Fibroblast of lung (primary cell): ENCODE results near the gene PMEPA1. TPM values are rescaled to one million over a fixed set of nuclear protein-coding genes. Genes with fewer than 3 reads are reported as not detected.

Source experiments
- DNase-seq, 2 donors: peaks; one replicate each; pipeline versions ENCODE4 v3.0.0 to v3.0.0-alpha.2; 2010; ENCODE audit warnings: low read depth in 2 of 2
- H2AFZ ChIP-seq: 2 replicates; pipeline ENCODE4 v1.5.1; 2012; ENCODE audit warnings: low read length, control low read depth, inconsistent platforms
- H3K27ac ChIP-seq: 2 replicates; pipeline ENCODE4 v1.5.1; 2011; ENCODE audit warnings: low read length, control low read depth; ENCODE audit not compliant: insufficient read depth
- H3K27me3 ChIP-seq: 2 replicates; pipeline ENCODE4 v1.5.1; 2011; ENCODE audit warnings: mild to moderate bottlenecking, low read length; ENCODE audit not compliant: control insufficient read depth, insufficient read depth
- H3K36me3 ChIP-seq: 2 replicates; pipeline ENCODE4 v1.5.1; 2011; ENCODE audit warnings: low read length; ENCODE audit not compliant: control insufficient read depth, insufficient read depth
- H3K4me1 ChIP-seq: 2 replicates; pipeline ENCODE4 v1.5.1; 2011; ENCODE audit warnings: low read length; ENCODE audit not compliant: control insufficient read depth, insufficient read depth; ENCODE audit errors: extremely low read depth
- H3K4me2 ChIP-seq: 2 replicates; pipeline ENCODE4 v1.5.1; 2011; ENCODE audit warnings: low read length, control low read depth; ENCODE audit not compliant: insufficient read depth; ENCODE audit errors: extremely low read depth
- H3K4me3 ChIP-seq, 4 experiments: fragments of 200-600 bp in 1 of 4; sonication (generic) in 1 of 4; replicated peaks in 1 of 4; 2 replicates each; pipeline ENCODE4 v1.5.1; 2011 to 2016; ENCODE audit warnings: low read length in 4 of 4, low read depth in 3 of 4, mild to moderate bottlenecking in 3 of 4, control low read depth in 2 of 4, inconsistent platforms in 1 of 4, mixed read lengths in 1 of 4; ENCODE audit not compliant: insufficient read depth in 1 of 4; ENCODE audit errors: control extremely low read depth in 1 of 4
- H3K79me2 ChIP-seq: 2 replicates; pipeline ENCODE4 v1.5.1; 2012; ENCODE audit warnings: mild to moderate bottlenecking, low read length, inconsistent platforms; ENCODE audit not compliant: control insufficient read depth, insufficient read depth
- H3K9ac ChIP-seq: 2 replicates; pipeline ENCODE4 v1.5.1; 2011; ENCODE audit warnings: mild to moderate bottlenecking, low read length, control low read depth; ENCODE audit not compliant: insufficient read depth
- H3K9me3 ChIP-seq: 2 replicates; pipeline ENCODE4 v1.5.1; 2012; ENCODE audit warnings: low read depth, low read length; ENCODE audit not compliant: control insufficient read depth, insufficient read depth
- H4K20me1 ChIP-seq: 2 replicates; pipeline ENCODE4 v1.5.1; 2011; ENCODE audit warnings: low read length; ENCODE audit not compliant: control insufficient read depth, insufficient read depth; ENCODE audit errors: extremely low read depth
- CTCF ChIP-seq, 2 donors: IDR thresholded peaks in 1 of 2; conservative IDR thresholded peaks in 1 of 2; 1 replicate in 1 of 2; 2 replicates in 1 of 2; pipeline ENCODE4 v1.5.1; 2011 to 2012; ENCODE audit warnings: low read length in 2 of 2, control low read depth in 1 of 2, inconsistent platforms in 1 of 2, low read depth in 1 of 2, mild to moderate bottlenecking in 1 of 2
- EZH2 ChIP-seq: IDR thresholded peaks from 2 replicates; pipeline ENCODE4 v1.5.1; 2012; ENCODE audit warnings: low read length, control low read depth, mild to moderate bottlenecking; ENCODE audit errors: missing control alignments
- polyA plus RNA-seq, 2 donors: library from polyadenylated mRNA; depleted of rRNA in 1 of 2; stranded (reverse) in 1 of 2; unstranded in 1 of 2; fragments of >200 nt; gene quantifications; 2 replicates each; pipeline ENCODE4 v1.2.1, GENCODE V29; 2011 to 2012; ENCODE audit warnings: missing spikeins in 1 of 2
- total RNA-seq: library from RNA; depleted of rRNA; stranded (reverse); fragments of >200 nt; gene quantifications from 2 replicates; pipeline ENCODE4 v1.2.1, GENCODE V29; 2014

Gene PMEPA1
- total and polyA plus RNA-seq, 2 donors (not counting 1 experiment from before 2014, with no cell fraction given): 0.19 to 0.33 TPM

- no peak overlapping the region for H3K4me2 ChIP-seq
- no peak overlapping the region for H3K9ac ChIP-seq
- no peak overlapping the region for H3K27ac ChIP-seq
- no peaks in the 10 kb centered on the region for H3K79me2 ChIP-seq
- H4K20me1 ChIP-seq: no peaks in the 10 kb centered on the region
- TF ChIP-seq EZH2 (no peak), CTCF (conservative IDR thresholded peaks at IDR 0.05 in 1 of 2, IDR thresholded peaks at IDR 0.05 in 1 of 2; ENCODE audit: low read depth in 1 of 2, low read length in 2 of 2) (no peak)
- no peaks in the 10 kb centered on the region for H3K36me3 ChIP-seq
- H2AFZ ChIP-seq: no peak overlapping the region
- H3K4me3 ChIP-seq: no peak overlapping the region
- H3K9me3 ChIP-seq: no peaks in the 10 kb centered on the region
- DNase-seq: no peak
- no peaks in the 10 kb centered on the region for H3K4me1 ChIP-seq
- H3K27me3 ChIP-seq: no peaks in the 10 kb centered on the region
These were observed 46.4 kb upstream of the PMEPA1 start for GRCh38 chr20:57756213-57756612.

- Histone ChIP-seq H3K4me2 (no peak overlapping the region), H3K9ac (no peak overlapping the region), H3K27me3 (no peaks in the 10 kb centered on the region), H4K20me1 (no peaks in the 10 kb centered on the region), H2AFZ (no peak overlapping the region), H3K79me2 (no peaks in the 10 kb centered on the region), H3K27ac (no peak overlapping the region), H3K4me3 (no peak overlapping the region), H3K4me1 (no peaks in the 10 kb centered on the region), H3K9me3 (no peaks in the 10 kb centered on the region), H3K36me3 (no peaks in the 10 kb centered on the region)
- no peak for DNase-seq
- TF ChIP-seq CTCF (conservative IDR thresholded peaks at IDR 0.05 in 1 of 2, IDR thresholded peaks at IDR 0.05 in 1 of 2; ENCODE audit: low read depth in 1 of 2, low read length in 2 of 2) (no peak), EZH2 (no peak)
These were observed 45.8 kb upstream of the PMEPA1 start for GRCh38 chr20:57755609-57756008.

- Histone ChIP-seq H3K36me3 (no peaks in the 10 kb centered on the region), H3K4me2 (no peak overlapping the region), H3K9ac (no peak overlapping the region), H3K9me3 (no peaks in the 10 kb centered on the region), H3K4me1 (no peaks in the 10 kb centered on the region), H3K4me3 (no peak overlapping the region), H4K20me1 (no peaks in the 10 kb centered on the region), H3K27me3 (no peaks in the 10 kb centered on the region), H3K27ac (no peak overlapping the region), H3K79me2 (no peaks in the 10 kb centered on the region), H2AFZ (no peak overlapping the region)
- TF ChIP-seq EZH2 (no peak), CTCF (conservative IDR thresholded peaks at IDR 0.05 in 1 of 2, IDR thresholded peaks at IDR 0.05 in 1 of 2; ENCODE audit: low read depth in 1 of 2, low read length in 2 of 2) (no peak)
- DNase-seq: no peak
These were observed 44.4 kb upstream of the PMEPA1 start for GRCh38 chr20:57754190-57754589.
